Keratinocyte (primary cell): ENCODE measurements around the gene TEX22. TPM values are rescaled to one million over a fixed set of nuclear protein-coding genes. Genes with fewer than 3 reads are reported as not detected.

ENCODE experiments used
- DNase-seq: peaks from one replicate; pipeline ENCODE4 v3.0.0-alpha.2; 2011; ENCODE audit warnings: low read depth, missing footprints, low spot score
- FAIRE-seq: peaks from 2 replicates; lab custom pipeline; 2011; peaks lifted over from hg19 to GRCh38; lab: Jason Lieb, UNC
- H2AFZ ChIP-seq: 2 replicates; pipeline ENCODE4 v1.6.0; 2012; ENCODE audit warnings: low read length, control low read depth, inconsistent platforms; ENCODE audit not compliant: control insufficient read depth
- H3K27ac ChIP-seq: 2 replicates; pipeline ENCODE4 v1.5.1; 2011; ENCODE audit warnings: low read length; ENCODE audit not compliant: control insufficient read depth, insufficient read depth
- H3K27me3 ChIP-seq: 3 replicates; pipeline ENCODE4 v1.6.0; 2011; ENCODE audit warnings: low read length; ENCODE audit not compliant: control insufficient read depth, insufficient read depth; ENCODE audit errors: extremely low read depth
- H3K36me3 ChIP-seq, 2 experiments: 2 replicates in 1 of 2; 3 replicates in 1 of 2; pipeline ENCODE4 v1.5.1; 2011; ENCODE audit warnings: low read length in 2 of 2, mild to moderate bottlenecking in 1 of 2; ENCODE audit not compliant: control insufficient read depth in 2 of 2, insufficient read depth in 2 of 2; ENCODE audit errors: extremely low read depth in 1 of 2
- H3K4me1 ChIP-seq: 3 replicates; pipeline ENCODE4 v1.5.1; 2011; ENCODE audit warnings: low read length; ENCODE audit not compliant: control insufficient read depth, insufficient read depth; ENCODE audit errors: extremely low read depth
- H3K4me2 ChIP-seq: 3 replicates; pipeline ENCODE4 v1.6.0; 2011; ENCODE audit warnings: low read depth, low read length; ENCODE audit not compliant: control insufficient read depth, insufficient read depth; ENCODE audit errors: extremely low read depth
- H3K4me3 ChIP-seq, 3 experiments: fragments of 200-600 bp in 1 of 3; sonication (generic) in 1 of 3; 2 replicates in 2 of 3; 3 replicates in 1 of 3; pipeline ENCODE4 v1.5.1; 2011 to 2016; ENCODE audit warnings: low read length in 3 of 3, mild to moderate bottlenecking in 3 of 3, control low read depth in 2 of 3, inconsistent platforms in 1 of 3, low read depth in 1 of 3, mixed read lengths in 1 of 3, mixed run types in 1 of 3, moderate library complexity in 1 of 3; ENCODE audit not compliant: control insufficient read depth in 2 of 3, insufficient read depth in 2 of 3; ENCODE audit errors: extremely low read depth in 1 of 3
- H3K79me2 ChIP-seq: 2 replicates; pipeline ENCODE4 v1.6.0; 2012; ENCODE audit warnings: low read length; ENCODE audit not compliant: control insufficient read depth, insufficient read depth
- H3K9ac ChIP-seq: 3 replicates; pipeline ENCODE4 v1.6.0; 2011; ENCODE audit warnings: low read length; ENCODE audit not compliant: control insufficient read depth, insufficient read depth; ENCODE audit errors: extremely low read depth
- H3K9me1 ChIP-seq: 3 replicates; pipeline ENCODE4 v1.6.0; 2011; ENCODE audit warnings: low read length; ENCODE audit not compliant: control insufficient read depth, insufficient read depth; ENCODE audit errors: extremely low read depth
- H3K9me3 ChIP-seq: 2 replicates; pipeline ENCODE4 v1.5.1; 2012; ENCODE audit warnings: low read depth, low read length; ENCODE audit not compliant: control insufficient read depth
- H4K20me1 ChIP-seq: 3 replicates; pipeline ENCODE4 v1.6.0; 2011; ENCODE audit warnings: low read length; ENCODE audit not compliant: control insufficient read depth, insufficient read depth; ENCODE audit errors: extremely low read depth
- EZH2 ChIP-seq: IDR thresholded peaks from one replicate; pipeline ENCODE4 v1.6.1; 2012; ENCODE audit warnings: inconsistent platforms, mild to moderate bottlenecking, low read length, moderate library complexity
- dilution Hi-C: fragments of 300-500 bp; cut with MboI; formaldehyde crosslinking; loops from one replicate; pipeline ENCODE4 v1.7.0; 2020; ENCODE audit warnings: low sequenced_read_pairs; ENCODE audit not compliant: extremely low pct_ligation_motif_present
- polyA plus RNA-seq, 5 experiments: library from polyadenylated mRNA; depleted of rRNA in 3 of 5; stranded (reverse) in 3 of 5; stranded (forward) in 1 of 5; unstranded in 1 of 5; fragments of >200 nt; gene quantifications; 1 replicate in 1 of 5; 2 replicates in 3 of 5; 3 replicates in 1 of 5; pipeline versions ENCODE4 v1.2.1 to v1.2.3, GENCODE V29; 2011 to 2012; ENCODE audit warnings: missing spikeins in 2 of 5, low read depth in 1 of 5, low replicate concordance in 1 of 5
- TF ChIP-seq, protein P1 (sequence below), 3 experiments: IDR thresholded peaks in 1 of 3; conservative IDR thresholded peaks in 1 of 3; optimal IDR thresholded peaks in 1 of 3; 2 replicates in 2 of 3; 3 replicates in 1 of 3; pipeline versions ENCODE3 to v1.5.1; 2011; ENCODE audit warnings: low read length in 3 of 3, mild to moderate bottlenecking in 3 of 3, moderate library complexity in 2 of 3, control low read depth in 1 of 3, inconsistent platforms in 1 of 3; ENCODE audit not compliant: insufficient read depth in 2 of 3; ENCODE audit errors: extremely low read depth in 1 of 3

Gene TEX22
- polyA plus RNA-seq, 1 donor (not counting 4 experiments of a cell fraction or from before 2014, with no cell fraction given): 0.03 TPM

- dilution Hi-C loops: no loop called here
- H3K27me3 ChIP-seq: no peaks in the 10 kb centered on the region
- no peaks in the 10 kb centered on the region for H3K9me3 ChIP-seq
- H2AFZ ChIP-seq: no peak overlapping the region
- no peak overlapping the region for H3K4me2 ChIP-seq
- no peak overlapping the region for H3K9ac ChIP-seq
- no peak for DNase-seq
- peaks cover 4% of the 10 kb centered on the region for H3K4me1 ChIP-seq
- no peak for FAIRE-seq
- no peak overlapping the region for H3K4me3 ChIP-seq
- peaks cover 4% of the 10 kb centered on the region for H3K9me1 ChIP-seq
- H3K27ac ChIP-seq: no peak overlapping the region
- H3K79me2 ChIP-seq: no peaks in the 10 kb centered on the region
- TF ChIP-seq, protein P1, sequence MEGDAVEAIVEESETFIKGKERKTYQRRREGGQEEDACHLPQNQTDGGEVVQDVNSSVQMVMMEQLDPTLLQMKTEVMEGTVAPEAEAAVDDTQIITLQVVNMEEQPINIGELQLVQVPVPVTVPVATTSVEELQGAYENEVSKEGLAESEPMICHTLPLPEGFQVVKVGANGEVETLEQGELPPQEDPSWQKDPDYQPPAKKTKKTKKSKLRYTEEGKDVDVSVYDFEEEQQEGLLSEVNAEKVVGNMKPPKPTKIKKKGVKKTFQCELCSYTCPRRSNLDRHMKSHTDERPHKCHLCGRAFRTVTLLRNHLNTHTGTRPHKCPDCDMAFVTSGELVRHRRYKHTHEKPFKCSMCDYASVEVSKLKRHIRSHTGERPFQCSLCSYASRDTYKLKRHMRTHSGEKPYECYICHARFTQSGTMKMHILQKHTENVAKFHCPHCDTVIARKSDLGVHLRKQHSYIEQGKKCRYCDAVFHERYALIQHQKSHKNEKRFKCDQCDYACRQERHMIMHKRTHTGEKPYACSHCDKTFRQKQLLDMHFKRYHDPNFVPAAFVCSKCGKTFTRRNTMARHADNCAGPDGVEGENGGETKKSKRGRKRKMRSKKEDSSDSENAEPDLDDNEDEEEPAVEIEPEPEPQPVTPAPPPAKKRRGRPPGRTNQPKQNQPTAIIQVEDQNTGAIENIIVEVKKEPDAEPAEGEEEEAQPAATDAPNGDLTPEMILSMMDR (optimal IDR thresholded peaks at IDR 0.05 in 1 of 3, IDR thresholded peaks at IDR 0.05 in 1 of 3, conservative IDR thresholded peaks at IDR 0.05 in 1 of 3; ENCODE audit: extremely low read depth in 1 of 3, insufficient read depth in 2 of 3, low read length in 3 of 3): no peak
- TF ChIP-seq EZH2: no peak
- H3K36me3 ChIP-seq: no peaks in the 10 kb centered on the region
- H4K20me1 ChIP-seq: peaks cover 5% of the 10 kb centered on the region
Measured at GRCh38 chr14:105367116-105368031, 31.0 kb upstream of the TEX22 start.

DNA sequence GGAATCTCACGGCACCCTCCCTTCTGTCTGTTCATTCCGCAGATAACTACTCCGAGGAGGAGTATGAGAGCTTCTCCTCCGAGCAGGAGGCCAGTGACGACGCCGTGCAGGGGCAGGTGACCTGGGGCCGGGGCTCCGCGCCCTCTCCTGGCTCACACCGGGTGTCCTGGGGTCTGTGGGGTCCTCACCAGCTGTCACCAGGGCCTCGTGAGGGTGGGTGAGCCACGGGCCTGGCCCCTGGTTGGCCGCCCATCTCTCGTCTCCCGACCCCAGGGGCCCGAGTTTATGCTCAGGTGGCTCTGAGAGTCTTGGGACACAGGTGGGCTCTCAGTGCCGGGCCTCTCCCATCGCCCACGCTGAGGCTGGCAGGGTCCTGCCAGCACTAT lies 30.3 kb upstream of the TEX22 start:
- Histone ChIP-seq H4K20me1 (peaks cover 5% of the 10 kb centered on the region), H3K4me1 (peaks cover 4% of the 10 kb centered on the region), H3K9ac (no peak overlapping the region), H2AFZ (no peak overlapping the region), H3K4me3 (no peak overlapping the region), H3K4me2 (no peak overlapping the region), H3K9me1 (peaks cover 4% of the 10 kb centered on the region), H3K27ac (no peak overlapping the region), H3K9me3 (no peaks in the 10 kb centered on the region), H3K27me3 (no peaks in the 10 kb centered on the region), H3K79me2 (no peaks in the 10 kb centered on the region), H3K36me3 (no peaks in the 10 kb centered on the region)
- FAIRE-seq: no peak
- TF ChIP-seq, protein P1 (optimal IDR thresholded peaks at IDR 0.05 in 1 of 3, IDR thresholded peaks at IDR 0.05 in 1 of 3, conservative IDR thresholded peaks at IDR 0.05 in 1 of 3; ENCODE audit: extremely low read depth in 1 of 3, insufficient read depth in 2 of 3, low read length in 3 of 3): no peak
- dilution Hi-C loops: no loop called here
- no peak for DNase-seq
